ENCODE measurements around the gene USB1. TPM values are rescaled to one million over a fixed set of nuclear protein-coding genes. Genes with fewer than 3 reads are reported as not detected.
A peak's percentile ranks its signal among the peaks of the same experiment; 100 is the strongest.

USB1 gene
- total and polyA plus RNA-seq, 9 donors = 8.5 to 30.7 (median 22.5) TPM

GRCh38 chr16:57998486-57998885, 2.7 kb upstream of the USB1 start:
- Histone ChIP-seq H3K4me1 (ENCODE audit: insufficient read depth) (peaks cover 4% of the 10 kb centered on the region), H3K27ac (no peak overlapping the region), H3K36me3 (no peaks in the 10 kb centered on the region), H3K4me3 (no peak overlapping the region), H3K27me3 (no peaks in the 10 kb centered on the region), H3K9me3 (no peaks in the 10 kb centered on the region)
- TF ChIP-seq CTCF (IDR thresholded peaks at IDR 0.05) (no peak), EP300 (IDR thresholded peaks at IDR 0.05) (no peak), POLR2A (IDR thresholded peaks at IDR 0.05) (no peak)
- DNase-seq = peak in 1 of 5 donors; percentile 25
- 75 to 79% (median 78%) methylated on average over 7 to 8 of the region's 8 CpGs for WGBS, 3 donors
- intact Hi-C loops (cut with DNase I) = loop anchor here in 3 of 4 donors (5.0 to 10.0 kb wide), 5 partner anchors 86 to 424 kb away; no protein-coding TSS in a partner anchor

GRCh38 chr16:57998992-57999365, 2.2 kb upstream of the USB1 start:
- DNase-seq = no peak
- TF ChIP-seq CTCF (IDR thresholded peaks at IDR 0.05) (no peak), POLR2A (IDR thresholded peaks at IDR 0.05) (no peak), EP300 (IDR thresholded peaks at IDR 0.05) (no peak)
- H3K4me3 ChIP-seq = no peak overlapping the region
- no peaks in the 10 kb centered on the region for H3K27me3 ChIP-seq
- H3K9me3 ChIP-seq = no peaks in the 10 kb centered on the region
- H3K27ac ChIP-seq = no peak overlapping the region
- peaks cover 4% of the 10 kb centered on the region for H3K4me1 ChIP-seq (ENCODE audit: insufficient read depth)
- no peaks in the 10 kb centered on the region for H3K36me3 ChIP-seq
- intact Hi-C loops (cut with DNase I) = loop anchor here in 3 of 4 donors (5.0 to 10.0 kb wide), 5 partner anchors 87 to 424 kb away; no protein-coding TSS in a partner anchor
- 77 to 93% (median 80%) methylated on average over 3 of the region's 3 CpGs for WGBS, 3 donors

GRCh38 chr16:57999366-57999970, 1.7 kb upstream of the USB1 start:
- H3K4me1 ChIP-seq (ENCODE audit: insufficient read depth) = peaks cover 4% of the 10 kb centered on the region
- peak overlapping the region; percentile 69 for H3K4me3 ChIP-seq
- DNase-seq = no peak
- H3K27ac ChIP-seq = peak overlapping the region; percentile 64 to 77
- intact Hi-C loops (cut with DNase I) = loop anchor here in 3 of 4 donors (5.0 to 10.0 kb wide), 5 partner anchors 87 to 425 kb away; no protein-coding TSS in a partner anchor
- no peak for TF ChIP-seq POLR2A (IDR thresholded peaks at IDR 0.05)
- TF ChIP-seq CTCF (IDR thresholded peaks at IDR 0.05) = no peak
- no peak for TF ChIP-seq EP300 (IDR thresholded peaks at IDR 0.05)
- H3K9me3 ChIP-seq = no peaks in the 10 kb centered on the region
- 14 to 19% (median 18%) methylated on average over 6 of the region's 6 CpGs for WGBS, 3 donors
- H3K36me3 ChIP-seq = no peaks in the 10 kb centered on the region
- no peaks in the 10 kb centered on the region for H3K27me3 ChIP-seq

- TF ChIP-seq CTCF (IDR thresholded peaks at IDR 0.05) (no peak), EP300 (IDR thresholded peaks at IDR 0.05) (no peak), POLR2A (IDR thresholded peaks at IDR 0.05) (peak; percentile 22)
- no peaks in the 10 kb centered on the region for H3K9me3 ChIP-seq
- intact Hi-C loops (cut with DNase I) = loop anchor here (5.0 to 10.0 kb wide), 6 partner anchors 88 to 425 kb away; no protein-coding TSS in a partner anchor
- peak in 3 of 5 donors; percentile 28 to 49 (median 42) for DNase-seq
- no peaks in the 10 kb centered on the region for H3K36me3 ChIP-seq
- H3K4me1 ChIP-seq (ENCODE audit: insufficient read depth) = peaks cover 4% of the 10 kb centered on the region
- 1% methylated on average over 52 to 95 of the region's 95 CpGs for WGBS, 3 donors
- peak within 1 kb of the TSS; percentile 69 for H3K4me3 ChIP-seq
- peak within 1 kb of the TSS; percentile 64 to 77 for H3K27ac ChIP-seq
- H3K27me3 ChIP-seq = no peaks in the 10 kb centered on the region
Observed at GRCh38 chr16:57999971-58000705, 1.1 kb upstream of the USB1 start, which contains the start of gene ZNF319. Gene ZNF319 (minus strand): TSS chr16:58000672. CDS start chr16:57998265, 2,407 bp downstream.
